HG03342 (cell line): ENCODE results near the gene CDC123.
"Not testable (repeated sequence)": the region's sequence is repeated elsewhere in the genome, so short reads cannot be mapped to it uniquely, and the experiment has no call there.

Experiments
- ATAC-seq: cut with Tn5 transposase; IDR thresholded peaks from one replicate; pipeline ENCODE4 v1.9.1; 2021; ENCODE audit warnings: mild to moderate bottlenecking, moderate library complexity; ENCODE audit not compliant: unreplicated experiment

Gene CDC123

GRCh38 chr10:12234687-12235086, 38.7 kb downstream of the CDC123 start:
- ATAC-seq = not testable (repeated sequence)

GRCh38 chr10:12235116-12235694, 39.2 kb downstream of the CDC123 start:
- ATAC-seq = no peak

- ATAC-seq = no peak
Measured at GRCh38 chr10:12235796-12236195, 39.8 kb downstream of the CDC123 start.

GRCh38 chr10:12237265-12238220, 41.6 kb downstream of the CDC123 start:
- no peak for ATAC-seq

GRCh38 chr10:12238821-12239220, 42.8 kb downstream of the CDC123 start:
- no peak for ATAC-seq

- ATAC-seq = no peak
Measured at GRCh38 chr10:12241810-12242529, 46.0 kb downstream of the CDC123 start.

- ATAC-seq = peak; percentile 49
Measured at GRCh38 chr10:12243864-12244620, 48.1 kb downstream of the CDC123 start.

- no peak for ATAC-seq
Measured at GRCh38 chr10:12250181-12250580, 54.2 kb downstream of the CDC123 start.

- ATAC-seq = not testable (repeated sequence)
Measured at GRCh38 chr10:12250702-12251101, 54.7 kb downstream of the CDC123 start.

- no peak for ATAC-seq
Measured at GRCh38 chr10:12251581-12251980, 55.6 kb downstream of the CDC123 start.

GRCh38 chr10:12252882-12253546, 57.0 kb downstream of the CDC123 start:
- ATAC-seq = peak; percentile 62

- ATAC-seq = no peak
Measured at GRCh38 chr10:12255048-12255447, 59.1 kb downstream of the CDC123 start.

GRCh38 chr10:12259988-12260387, 64.0 kb downstream of the CDC123 start:
- ATAC-seq = no peak

GRCh38 chr10:12262278-12262981, 66.4 kb downstream of the CDC123 start:
- ATAC-seq = no peak

GRCh38 chr10:12264204-12264940, 68.4 kb downstream of the CDC123 start:
- peak; percentile 81 for ATAC-seq

- no peak for ATAC-seq
Measured at GRCh38 chr10:12269056-12269455, 73.1 kb downstream of the CDC123 start.

- ATAC-seq = no peak
Measured at GRCh38 chr10:12271210-12271540, 75.2 kb downstream of the CDC123 start.

- ATAC-seq = not testable (repeated sequence)
Measured at GRCh38 chr10:12277862-12278261, 81.9 kb downstream of the CDC123 start.

GRCh38 chr10:12279281-12279680, 83.3 kb downstream of the CDC123 start:
- no peak for ATAC-seq
